RWPE1 (cell line): Measurements from ENCODE around the gene BAIAP2.

Experiments used
- CTCF ChIA-PET: fragments of 350-600 bp; sonication (Branson Sonifier 250); formaldehyde crosslinking; extraction: SDS; loops from one replicate; lab custom pipeline; 2021; lab: Yijun Ruan, JAX
- POLR2A ChIA-PET: fragments of 400-600 bp; formaldehyde crosslinking; extraction: SDS; loops from one replicate; lab custom pipeline; 2020; ENCODE audit warnings: antibody characterized with exemption; ENCODE audit not compliant: low non-redundant PET; lab: Yijun Ruan, JAX
- DNase-seq: peaks from one replicate; pipeline ENCODE4 v3.0.0; 2012; ENCODE audit warnings: low spot score
- H3K27ac ChIP-seq: fragments of 450-650 bp; 2 replicates; pipeline ENCODE4 v1.5.1; 2017
- CTCF ChIP-seq: fragments of 450-650 bp; conservative IDR thresholded peaks from 2 replicates; pipeline ENCODE4 v1.5.1; 2017; ENCODE audit warnings: low read depth, mild to moderate bottlenecking

The BAIAP2 gene

DNA sequence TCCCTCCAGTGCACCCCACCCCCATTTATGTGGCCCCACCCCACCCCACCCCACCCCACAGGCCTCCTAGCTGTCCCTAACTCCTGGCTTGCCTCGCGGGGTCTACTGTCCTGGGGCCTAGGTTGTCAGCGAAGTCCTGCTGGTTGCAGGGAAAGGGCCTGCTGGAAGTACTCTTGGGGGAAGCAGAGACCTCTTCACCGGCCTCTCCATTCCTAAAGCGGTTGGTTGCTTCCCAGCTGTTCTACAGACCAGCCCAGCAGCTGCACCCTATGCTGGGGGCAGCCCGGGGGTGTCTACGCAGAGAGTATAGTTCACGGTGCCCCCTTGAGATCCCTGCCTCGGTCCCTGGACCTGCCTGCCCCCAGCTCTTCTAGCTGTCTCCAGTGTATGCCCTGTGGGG, 56.2 kb downstream of the BAIAP2 start:
- CTCF ChIA-PET = interaction anchor here (0.7 to 1.0 kb wide), 3 partner anchors 34 to 68 kb away, joined by 3 to 4 read pairs (median 3); no protein-coding TSS in a partner anchor
- H3K27ac ChIP-seq = peak overlapping the region; percentile 99
- TF ChIP-seq CTCF = no peak
- DNase-seq = no peak
- POLR2A ChIA-PET = no interaction called here

GRCh38 chr17:81091774-81092517, 57.0 kb downstream of the BAIAP2 start:
- ChIA-PET POLR2A (no interaction called here), CTCF (interaction anchor here (0.7 to 1.3 kb wide), 4 partner anchors 10 to 111 kb away, joined by 3 to 4 read pairs (median 3); no protein-coding TSS in a partner anchor)
- TF ChIP-seq CTCF = no peak

GRCh38 chr17:81092518-81093095, 57.7 kb downstream of the BAIAP2 start:
- ChIA-PET POLR2A (no interaction called here), CTCF (interaction anchor here (0.7 to 1.3 kb wide), 2 partner anchors 9 to 112 kb away, joined by 3 to 4 read pairs; no protein-coding TSS in a partner anchor)
- DNase-seq = no peak
- no peak for TF ChIP-seq CTCF
- peak overlapping the region; percentile 99 for H3K27ac ChIP-seq

More at GRCh38 chr17:81091774-81092517, 57.0 kb downstream of the BAIAP2 start:
- H3K27ac ChIP-seq = peak overlapping the region; percentile 99
- DNase-seq = no peak

- H3K27ac ChIP-seq = peak overlapping the region; percentile 99
- TF ChIP-seq CTCF = no peak
- CTCF ChIA-PET = interaction anchor here (0.6 to 2.1 kb wide), 4 partner anchors 8 to 70 kb away, joined by 3 to 6 read pairs (median 4); no protein-coding TSS in a partner anchor
- POLR2A ChIA-PET = no interaction called here
- no peak for DNase-seq
These were observed 58.9 kb downstream of the BAIAP2 start for GRCh38 chr17:81093619-81094508.

DNA sequence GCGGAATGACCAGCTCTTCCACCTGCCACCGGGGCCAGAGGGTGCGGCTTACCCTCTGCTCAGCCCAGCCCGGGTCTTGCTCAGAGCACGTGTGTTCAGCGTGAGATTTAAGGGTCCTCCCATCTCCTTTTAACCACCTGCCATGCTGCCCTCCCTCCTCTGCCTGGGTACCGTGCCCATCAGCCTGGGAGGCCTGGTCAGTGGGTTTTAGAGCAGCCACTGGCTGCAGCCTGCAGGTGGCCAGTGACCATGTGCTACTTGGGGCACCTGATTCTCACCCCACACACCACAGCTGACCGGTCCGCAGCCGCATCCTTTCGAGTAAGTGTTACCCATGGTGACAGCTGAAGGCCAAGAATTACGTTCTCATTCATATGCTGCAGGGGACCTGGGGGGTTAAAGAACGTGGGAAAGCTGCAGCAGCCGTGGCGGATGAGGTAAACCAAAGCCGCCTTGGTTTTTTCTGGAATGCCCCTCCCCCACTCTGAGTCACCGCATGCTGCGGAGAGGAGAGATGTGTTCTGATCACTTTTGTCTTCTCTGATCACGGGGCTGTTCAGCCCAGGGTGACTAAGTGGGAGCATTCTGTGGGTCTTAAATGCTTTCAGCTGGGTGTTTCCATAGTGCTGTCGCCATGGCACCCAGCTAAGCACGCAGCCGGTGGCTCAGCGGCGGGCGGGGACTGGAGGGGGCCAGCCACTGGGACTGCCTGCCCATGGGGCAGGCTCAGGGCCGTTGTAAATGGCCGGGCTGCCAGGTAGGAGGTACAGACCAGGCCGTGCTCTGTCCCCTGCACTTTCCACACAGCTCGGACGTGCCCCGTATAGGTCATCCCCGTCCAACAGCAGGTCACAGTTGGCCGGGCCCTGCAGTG, 59.8 kb downstream of the BAIAP2 start:
- no peak for TF ChIP-seq CTCF
- DNase-seq = peak; percentile 95
- H3K27ac ChIP-seq = peak overlapping the region; percentile 99
- ChIA-PET POLR2A (interaction anchor here (0.6 kb wide), 1 partner anchor 50 kb away, joined by 3 read pairs; no protein-coding TSS in a partner anchor), CTCF (interaction anchor here (0.6 to 2.1 kb wide), 5 partner anchors 9 to 71 kb away, joined by 3 to 6 read pairs (median 5); no protein-coding TSS in a partner anchor)
